Transverse colon (tissue), 4 donors: Measurements from ENCODE around the gene TAS1R1. TPM values are rescaled to one million over a fixed set of nuclear protein-coding genes. Genes with fewer than 3 reads are reported as not detected.

ENCODE experiments used
- DNase-seq: peaks from one replicate; pipeline ENCODE4 v3.0.0-alpha.2; 2019
- H3K27ac ChIP-seq, 4 donors: fragments of 200-600 bp; sonication (generic); 2 replicates each; pipeline ENCODE4 v1.5.1; 2016 to 2018; ENCODE audit warnings: inconsistent platforms in 4 of 4
- H3K27me3 ChIP-seq: fragments of 200-600 bp; sonication (generic); 2 replicates; pipeline ENCODE4 v1.5.1; 2017; ENCODE audit warnings: inconsistent platforms
- H3K36me3 ChIP-seq, 4 donors: fragments of 200-600 bp; sonication (generic); 2 replicates each; pipeline ENCODE4 v1.5.1; 2017 to 2019; ENCODE audit warnings: inconsistent platforms in 4 of 4
- H3K4me1 ChIP-seq, 4 donors: fragments of 200-600 bp; sonication (generic); 2 replicates each; pipeline ENCODE4 v1.5.1; 2017 to 2020; ENCODE audit warnings: inconsistent platforms in 4 of 4
- H3K4me3 ChIP-seq, 4 donors: fragments of 200-600 bp; sonication (generic); 1 replicate in 1 of 4; 2 replicates in 3 of 4; pipeline versions ENCODE4 v1.5.1 to v1.6.1; 2017 to 2019; ENCODE audit warnings: inconsistent platforms in 4 of 4
- H3K9me3 ChIP-seq, 2 donors: fragments of 200-600 bp; sonication (generic); 2 replicates each; pipeline ENCODE4 v1.5.1; 2017 to 2019; ENCODE audit warnings: inconsistent platforms in 2 of 2
- EP300 ChIP-seq: sonication (generic); formaldehyde crosslinking; IDR thresholded peaks from one replicate; pipeline ENCODE4 v1.6.1; 2017; ENCODE audit warnings: antibody characterized with exemption, low read depth
- POLR2A ChIP-seq: fragments of 450-650 bp; IDR thresholded peaks from one replicate; pipeline ENCODE4 v1.6.1; 2016; ENCODE audit warnings: antibody characterized with exemption, mild to moderate bottlenecking, moderate library complexity
- POLR2AphosphoS5 ChIP-seq, 3 donors: sonication (generic); formaldehyde crosslinking; IDR thresholded peaks; one replicate each; pipeline ENCODE4 v1.6.1; 2016; ENCODE audit warnings: antibody characterized with exemption in 3 of 3
- WGBS, 2 donors: methylation state at CpG; one replicate each; pipeline ENCODE4 v1.1.5; 2018; ENCODE audit warnings: low coverage in 1 of 2; 5-methylcytosine and 5-hydroxymethylcytosine counted together
- in situ Hi-C, 4 donors: fragments of 200-750 bp; cut with MboI; loops; one replicate each; pipeline versions ENCODE4 v1.15.0 to v1.15.1; 2017; ENCODE audit warnings: low sequenced_read_pairs in 3 of 4, low pct_ligation_motif_present in 1 of 4, low pct_unique_long_range_greater_than_20kb in 1 of 4
- intact Hi-C: fragments of 100-400 bp; cut with DNase I; formaldehyde crosslinking; loops from one replicate; pipeline ENCODE4 v1.15.1; 2023; ENCODE audit warnings: low total_unique reads
- total RNA-seq, 4 donors: library from RNA; depleted of rRNA; stranded (reverse); fragments of >200 nt; gene quantifications; one replicate each; pipeline ENCODE4 v1.1.0, GENCODE V29; 2016
- TF ChIP-seq, protein P1 (sequence below), 5 experiments: fragments of 200-600 bp in 3 of 5; fragments of 450-650 bp in 2 of 5; sonication (generic) in 3 of 5; IDR thresholded peaks; 1 replicate in 2 of 5; 2 replicates in 3 of 5; pipeline ENCODE4 v1.5.1; 2016 to 2017; ENCODE audit warnings: antibody characterized with exemption in 5 of 5, inconsistent platforms in 3 of 5, mild to moderate bottlenecking in 2 of 5, moderate library complexity in 1 of 5

TAS1R1 gene
- total RNA-seq, 4 donors from 2014 or later: 0.48 TPM; not detected in 3

- intact Hi-C loops (no loop called here), in situ Hi-C loops (no loop called here)
- Histone ChIP-seq H3K27ac (no peak overlapping the region), H3K4me1 (peaks cover 0 to 8% (median 0%) of the 10 kb centered on the region in 4 donors), H3K36me3 (peaks cover 0 to 24% (median 12%) of the 10 kb centered on the region in 4 donors), H3K9me3 (no peaks in the 10 kb centered on the region), H3K27me3 (no peaks in the 10 kb centered on the region), H3K4me3 (no peak overlapping the region)
- WGBS, 2 donors: 36 to 43% methylated on average over 5 to 6 of the region's 6 CpGs
- no peak for DNase-seq
- TF ChIP-seq POLR2A: no peak
- no peak for TF ChIP-seq POLR2AphosphoS5 (IDR thresholded peaks at IDR 0.05)
- TF ChIP-seq, protein P1, sequence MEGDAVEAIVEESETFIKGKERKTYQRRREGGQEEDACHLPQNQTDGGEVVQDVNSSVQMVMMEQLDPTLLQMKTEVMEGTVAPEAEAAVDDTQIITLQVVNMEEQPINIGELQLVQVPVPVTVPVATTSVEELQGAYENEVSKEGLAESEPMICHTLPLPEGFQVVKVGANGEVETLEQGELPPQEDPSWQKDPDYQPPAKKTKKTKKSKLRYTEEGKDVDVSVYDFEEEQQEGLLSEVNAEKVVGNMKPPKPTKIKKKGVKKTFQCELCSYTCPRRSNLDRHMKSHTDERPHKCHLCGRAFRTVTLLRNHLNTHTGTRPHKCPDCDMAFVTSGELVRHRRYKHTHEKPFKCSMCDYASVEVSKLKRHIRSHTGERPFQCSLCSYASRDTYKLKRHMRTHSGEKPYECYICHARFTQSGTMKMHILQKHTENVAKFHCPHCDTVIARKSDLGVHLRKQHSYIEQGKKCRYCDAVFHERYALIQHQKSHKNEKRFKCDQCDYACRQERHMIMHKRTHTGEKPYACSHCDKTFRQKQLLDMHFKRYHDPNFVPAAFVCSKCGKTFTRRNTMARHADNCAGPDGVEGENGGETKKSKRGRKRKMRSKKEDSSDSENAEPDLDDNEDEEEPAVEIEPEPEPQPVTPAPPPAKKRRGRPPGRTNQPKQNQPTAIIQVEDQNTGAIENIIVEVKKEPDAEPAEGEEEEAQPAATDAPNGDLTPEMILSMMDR (IDR thresholded peaks at IDR 0.05): peak in 4 of 5 experiments; percentile 18 to 43 (median 40)
Observed at GRCh38 chr1:6523566-6523965, 31.5 kb upstream of the TAS1R1 start.

DNA sequence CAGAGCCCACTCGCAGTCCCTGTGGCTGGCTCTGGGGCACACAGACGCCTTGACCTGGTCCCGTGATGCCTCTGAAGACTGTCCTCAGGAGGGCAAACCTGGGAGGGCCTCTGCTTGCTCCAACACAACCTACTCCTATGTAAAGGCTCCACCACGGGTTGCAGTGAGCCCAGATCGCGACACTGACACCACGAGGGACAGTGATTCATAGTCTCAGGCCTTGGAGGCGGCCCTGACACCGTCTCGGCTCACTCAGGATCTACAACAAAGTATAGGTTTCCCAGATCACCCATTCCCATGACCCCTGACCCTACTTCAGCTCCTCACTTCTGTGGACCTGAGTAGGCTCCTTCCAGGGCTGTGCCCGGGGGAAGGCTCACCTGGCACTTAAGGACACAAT is 28.8 kb upstream of the TAS1R1 start:
- intact Hi-C loops (no loop called here), in situ Hi-C loops (no loop called here)
- Histone ChIP-seq H3K9me3 (no peaks in the 10 kb centered on the region), H3K27ac (no peak overlapping the region), H3K4me1 (no peaks in the 10 kb centered on the region), H3K36me3 (peaks cover 0 to 46% (median 17%) of the 10 kb centered on the region in 4 donors), H3K4me3 (no peak overlapping the region), H3K27me3 (no peaks in the 10 kb centered on the region)
- DNase-seq: no peak
- WGBS, 2 donors: 75 to 88% methylated on average over 7 to 11 of the region's 11 CpGs
- no peak for TF ChIP-seq EP300
- no peak for TF ChIP-seq POLR2A
- TF ChIP-seq POLR2AphosphoS5 (IDR thresholded peaks at IDR 0.05): no peak
- TF ChIP-seq, protein P1 (IDR thresholded peaks at IDR 0.05): no peak

DNA sequence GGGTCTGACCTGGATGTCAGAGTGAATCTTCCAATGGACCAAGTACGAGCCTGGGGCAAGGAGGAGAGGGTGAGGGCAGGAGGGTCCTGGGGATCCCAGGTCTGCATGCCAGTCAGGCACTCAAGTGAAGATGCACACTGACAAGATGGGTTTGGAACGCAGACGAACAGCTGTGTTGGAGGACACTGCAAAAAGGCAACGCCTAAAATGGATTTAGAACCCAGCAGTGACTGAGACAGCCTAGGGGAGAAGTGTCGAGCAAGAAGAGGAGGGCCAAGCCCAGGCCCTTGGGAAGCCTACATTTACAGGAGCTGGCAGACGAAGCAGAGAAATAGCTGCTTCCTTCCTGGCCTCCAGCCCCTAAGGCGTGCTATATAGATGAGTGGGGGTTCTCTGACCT is 26.6 kb upstream of the TAS1R1 start:
- in situ Hi-C loops: no loop called here
- 95 to 100% methylated on average over 3 to 7 of the region's 7 CpGs for WGBS, 2 donors
- no peak for DNase-seq

GRCh38 chr1:6530504-6531160 is 24.5 kb upstream of the TAS1R1 start:
- no peak overlapping the region for H3K27ac ChIP-seq
- no peaks in the 10 kb centered on the region for H3K27me3 ChIP-seq
- H3K4me3 ChIP-seq: no peak overlapping the region
- intact Hi-C loops: no loop called here
- TF ChIP-seq POLR2AphosphoS5 (IDR thresholded peaks at IDR 0.05): no peak
- TF ChIP-seq, protein P1 (IDR thresholded peaks at IDR 0.05): no peak
- TF ChIP-seq EP300: no peak
- no peak for TF ChIP-seq POLR2A
- WGBS, 2 donors: 97 to 100% methylated on average over 3 to 13 of the region's 13 CpGs
- DNase-seq: no peak
- no peaks in the 10 kb centered on the region for H3K9me3 ChIP-seq
- H3K36me3 ChIP-seq: peaks cover 0 to 51% (median 26%) of the 10 kb centered on the region in 4 donors
- in situ Hi-C loops: no loop called here
- H3K4me1 ChIP-seq: no peaks in the 10 kb centered on the region

More for the DNA sequence above, 26.6 kb upstream of the TAS1R1 start:
- peaks cover 0 to 58% (median 30%) of the 10 kb centered on the region in 4 donors for H3K36me3 ChIP-seq
- no peak overlapping the region for H3K27ac ChIP-seq
- no peaks in the 10 kb centered on the region for H3K4me1 ChIP-seq
- H3K9me3 ChIP-seq: no peaks in the 10 kb centered on the region
- no peaks in the 10 kb centered on the region for H3K27me3 ChIP-seq
- no peak overlapping the region for H3K4me3 ChIP-seq
- TF ChIP-seq POLR2AphosphoS5 (IDR thresholded peaks at IDR 0.05): no peak
- TF ChIP-seq, protein P1 (IDR thresholded peaks at IDR 0.05): no peak
- TF ChIP-seq POLR2A: no peak
- TF ChIP-seq EP300: no peak
- intact Hi-C loops: no loop called here
